Activated T-helper 1 cell treated with anti-CD3 and anti-CD28 coated beads, Interleukin-12 subunit alpha, Interleukin-12 subunit beta, Interleukin-2, Interleukin-4 antibody, amounts not matched to agents 30 ng/mL and 10 ng/mL and 1 ng/mL, durations not matched to agents 14 hours and 24 hours and 36 hours (primary cell): ENCODE data around the gene TH. TPM values are rescaled to one million over a fixed set of nuclear protein-coding genes. Genes with fewer than 3 reads are reported as not detected.
"Not testable (repeated sequence)": the region's sequence is repeated elsewhere in the genome, so short reads cannot be mapped to it uniquely, and the experiment has no call there.

Experiments
- DNase-seq: peaks from one replicate; pipeline ENCODE4 v3.0.0; 2021; ENCODE audit warnings: low spot score
- H3K27ac Mint-ChIP-seq: one replicate; pipeline ENCODE4 v1.8.0; 2021; ENCODE audit warnings: mild to moderate bottlenecking, mixed read lengths
- H3K27me3 Mint-ChIP-seq: one replicate; pipeline ENCODE4 v1.8.0; 2022; ENCODE audit warnings: mild to moderate bottlenecking, moderate library complexity, mixed read lengths; ENCODE audit not compliant: insufficient read depth
- H3K36me3 Mint-ChIP-seq: one replicate; pipeline ENCODE4 v1.8.0; 2021; ENCODE audit warnings: low read depth, mixed read lengths
- H3K4me1 Mint-ChIP-seq: one replicate; pipeline ENCODE4 v1.8.0; 2021; ENCODE audit warnings: low read depth, mixed read lengths
- H3K4me3 Mint-ChIP-seq: one replicate; pipeline ENCODE4 v1.8.0; 2021; ENCODE audit warnings: mild to moderate bottlenecking, moderate library complexity, mixed read lengths
- H3K9me3 Mint-ChIP-seq: one replicate; pipeline ENCODE4 v1.8.0; 2021; ENCODE audit warnings: mixed read lengths
- intact Hi-C: fragments of 100-400 bp; cut with micrococcal nuclease; formaldehyde crosslinking; loops from one replicate; pipeline ENCODE4 v1.15.1; 2024
- total RNA-seq: library from RNA; stranded (reverse); gene quantifications from 2 replicates; pipeline ENCODE4 v1.2.3, GENCODE V29; 2022

The TH gene
- total RNA-seq, 1 donor from 2014 or later: not detected

DNA sequence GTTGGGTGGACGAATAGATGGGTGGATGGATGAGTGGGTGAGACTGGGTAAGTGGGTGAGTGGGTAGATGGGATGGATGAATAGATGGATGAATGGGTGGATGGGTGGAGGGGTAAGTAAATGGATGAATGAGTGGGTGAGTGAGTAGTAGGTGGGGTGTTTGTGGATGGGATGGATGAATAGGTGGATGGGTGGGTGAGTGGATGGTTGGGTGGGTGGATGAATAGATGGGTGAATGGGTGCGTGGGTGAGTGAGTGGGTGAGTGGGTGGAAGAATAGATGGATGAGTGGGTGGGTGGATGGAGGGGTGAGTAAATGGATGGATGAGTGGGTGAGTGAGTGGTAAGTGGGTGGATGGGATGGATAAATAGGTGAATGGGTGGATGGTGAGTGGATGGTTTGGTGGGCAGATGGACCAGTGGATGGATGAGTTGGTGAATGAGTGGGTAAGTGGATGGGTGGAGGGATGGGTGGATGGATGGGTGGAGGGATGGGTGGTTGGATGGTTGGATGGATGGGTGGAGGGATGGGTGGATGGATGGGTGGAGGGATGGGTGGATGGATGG lies 45.0 kb downstream of the TH start:
- no peak for DNase-seq
- H3K27me3 Mint-ChIP-seq: peaks cover 3% of the 10 kb centered on the region
- no peaks in the 10 kb centered on the region for H3K36me3 Mint-ChIP-seq
- H3K9me3 Mint-ChIP-seq: peaks cover 9% of the 10 kb centered on the region
- H3K27ac Mint-ChIP-seq: no peak overlapping the region
- intact Hi-C loops: no loop called here
- H3K4me1 Mint-ChIP-seq: no peaks in the 10 kb centered on the region
- no peak overlapping the region for H3K4me3 Mint-ChIP-seq

DNA sequence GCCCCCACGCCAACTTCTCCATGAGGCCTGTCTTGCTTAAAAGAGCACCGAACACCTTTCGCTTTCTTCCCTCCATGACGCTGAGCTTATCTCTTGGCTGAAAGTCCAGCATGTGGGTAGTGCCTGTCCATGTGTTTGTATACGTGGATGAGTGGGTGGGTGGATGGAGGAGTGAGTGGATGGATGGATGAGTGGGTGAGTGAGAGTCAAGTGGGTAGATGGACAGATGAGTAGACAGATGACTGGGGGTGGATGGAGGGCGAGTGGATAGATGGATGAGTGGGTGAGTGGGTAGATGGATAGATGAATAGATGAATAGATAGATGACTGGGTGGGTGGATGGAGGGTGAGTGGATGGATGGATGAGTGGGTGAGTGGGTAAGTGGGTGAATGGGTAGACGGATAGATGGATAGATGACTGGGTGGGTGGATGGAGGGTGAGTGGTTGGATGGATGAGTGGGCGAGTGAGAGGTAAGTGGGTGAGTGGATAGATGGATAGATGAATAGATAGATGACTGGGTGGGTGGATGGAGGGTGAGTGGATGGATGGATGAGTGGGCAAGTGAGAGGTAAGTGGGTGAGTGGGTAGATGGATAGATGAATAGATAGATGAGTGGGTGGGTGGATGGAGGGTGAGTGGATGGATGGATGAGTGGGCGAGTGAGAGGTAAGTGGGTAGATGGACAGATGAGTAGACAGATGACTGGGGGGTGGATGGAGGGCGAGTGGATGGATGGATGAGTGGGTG lies 46.7 kb downstream of the TH start:
- H3K36me3 Mint-ChIP-seq, intact Hi-C loops, H3K4me1 Mint-ChIP-seq, H3K27ac Mint-ChIP-seq, H3K4me3 Mint-ChIP-seq, DNase-seq, H3K9me3 Mint-ChIP-seq, H3K27me3 Mint-ChIP-seq: not testable (repeated sequence)

DNA sequence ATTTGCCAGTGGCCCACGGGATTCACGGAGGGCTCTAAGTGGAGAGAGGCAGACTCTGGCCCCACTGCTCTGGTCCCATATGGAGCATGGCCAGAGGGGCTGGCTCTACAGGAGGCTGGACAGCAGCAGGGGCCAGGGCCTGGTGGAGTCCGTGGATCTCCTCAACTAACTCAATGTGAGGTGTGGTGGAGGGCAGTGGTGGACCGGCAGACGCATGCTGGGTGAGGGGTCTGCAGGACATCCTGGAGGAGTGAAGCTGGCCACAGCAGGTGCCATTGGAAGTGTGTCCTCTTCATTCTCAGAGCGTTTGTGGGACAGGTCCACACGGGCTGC lies 48.0 kb downstream of the TH start:
- Mint-ChIP-seq H3K27me3 (no peaks in the 10 kb centered on the region), H3K4me3 (no peak overlapping the region), H3K9me3 (peaks cover 5% of the 10 kb centered on the region), H3K27ac (no peak overlapping the region), H3K36me3 (no peaks in the 10 kb centered on the region), H3K4me1 (no peaks in the 10 kb centered on the region)
- DNase-seq: no peak
- intact Hi-C loops: no loop called here

GRCh38 chr11:2122907-2123627 lies 48.5 kb downstream of the TH start:
- DNase-seq: no peak
- intact Hi-C loops: no loop called here
- H3K27me3 Mint-ChIP-seq: no peaks in the 10 kb centered on the region
- H3K36me3 Mint-ChIP-seq: no peaks in the 10 kb centered on the region
- H3K4me3 Mint-ChIP-seq: no peak overlapping the region
- peaks cover 5% of the 10 kb centered on the region for H3K9me3 Mint-ChIP-seq
- H3K4me1 Mint-ChIP-seq: no peaks in the 10 kb centered on the region
- H3K27ac Mint-ChIP-seq: no peak overlapping the region

- intact Hi-C loops: no loop called here
- Mint-ChIP-seq H3K36me3 (no peaks in the 10 kb centered on the region), H3K4me3 (no peak overlapping the region), H3K27ac (no peak overlapping the region), H3K9me3 (peaks cover 5% of the 10 kb centered on the region), H3K27me3 (no peaks in the 10 kb centered on the region), H3K4me1 (no peaks in the 10 kb centered on the region)
- DNase-seq: no peak
Measured at GRCh38 chr11:2122222-2122906, 49.3 kb downstream of the TH start.

DNA sequence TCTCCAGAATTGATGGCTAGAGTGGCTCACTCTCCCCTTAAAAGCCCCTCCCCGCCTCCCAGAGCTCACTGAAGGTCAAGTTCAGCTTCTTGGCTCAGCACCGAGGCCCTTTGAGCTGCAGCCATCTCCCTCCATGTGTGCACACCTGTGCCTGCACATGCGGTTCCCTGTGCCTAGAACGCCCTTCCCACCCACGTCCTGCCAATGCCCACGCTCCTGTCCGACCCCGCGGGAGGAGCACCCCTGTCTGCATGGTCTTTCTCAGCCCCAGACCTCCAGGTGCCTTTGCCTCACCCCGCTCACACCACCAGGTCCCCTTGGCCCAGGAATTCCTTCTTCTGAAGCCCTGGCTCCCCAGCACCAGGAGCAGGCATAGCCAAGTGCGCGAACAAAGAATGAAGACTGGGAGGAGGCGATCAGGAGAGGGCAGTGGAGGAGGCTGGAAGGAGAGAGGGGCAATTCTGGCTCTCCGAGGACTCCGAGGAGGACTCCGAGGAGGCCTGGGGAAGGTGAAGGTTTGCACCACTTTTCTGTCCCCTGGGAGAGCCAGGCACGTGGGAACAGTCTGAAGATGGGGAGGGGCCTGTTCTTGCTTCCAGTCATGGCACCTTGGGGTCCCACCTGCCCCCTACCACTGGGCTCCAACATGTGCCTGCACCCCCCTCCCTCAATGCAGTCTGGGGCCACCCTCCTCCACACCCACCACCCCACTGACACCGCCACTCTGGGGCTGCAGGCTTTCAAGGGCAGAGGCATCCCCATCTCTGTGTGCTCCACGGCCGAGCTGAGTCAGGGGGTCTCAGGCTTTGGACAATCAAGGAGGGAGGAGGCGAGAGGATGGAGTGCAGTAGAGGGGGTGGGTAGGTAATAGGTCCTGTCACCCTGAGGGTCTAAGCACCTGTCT lies 50.1 kb downstream of the TH start:
- intact Hi-C loops: no loop called here
- Mint-ChIP-seq H3K27me3 (peaks cover under 1% of the 10 kb centered on the region), H3K4me3 (no peak overlapping the region), H3K4me1 (no peaks in the 10 kb centered on the region), H3K27ac (no peak overlapping the region), H3K36me3 (no peaks in the 10 kb centered on the region), H3K9me3 (peaks cover 5% of the 10 kb centered on the region)
- no peak for DNase-seq

- Mint-ChIP-seq H3K4me3 (no peak overlapping the region), H3K27me3 (peaks cover 4% of the 10 kb centered on the region), H3K36me3 (no peaks in the 10 kb centered on the region), H3K4me1 (no peaks in the 10 kb centered on the region), H3K9me3 (peaks cover 5% of the 10 kb centered on the region), H3K27ac (no peak overlapping the region)
- DNase-seq: no peak
- intact Hi-C loops: no loop called here
Measured at GRCh38 chr11:2120359-2121100, 51.1 kb downstream of the TH start.

- no peak for DNase-seq
- H3K4me3 Mint-ChIP-seq: no peak overlapping the region
- intact Hi-C loops: no loop called here
- H3K36me3 Mint-ChIP-seq: no peaks in the 10 kb centered on the region
- no peaks in the 10 kb centered on the region for H3K9me3 Mint-ChIP-seq
- H3K27me3 Mint-ChIP-seq: peaks cover 4% of the 10 kb centered on the region
- no peak overlapping the region for H3K27ac Mint-ChIP-seq
- no peaks in the 10 kb centered on the region for H3K4me1 Mint-ChIP-seq
Measured at GRCh38 chr11:2118677-2119076, 52.9 kb downstream of the TH start.

DNA sequence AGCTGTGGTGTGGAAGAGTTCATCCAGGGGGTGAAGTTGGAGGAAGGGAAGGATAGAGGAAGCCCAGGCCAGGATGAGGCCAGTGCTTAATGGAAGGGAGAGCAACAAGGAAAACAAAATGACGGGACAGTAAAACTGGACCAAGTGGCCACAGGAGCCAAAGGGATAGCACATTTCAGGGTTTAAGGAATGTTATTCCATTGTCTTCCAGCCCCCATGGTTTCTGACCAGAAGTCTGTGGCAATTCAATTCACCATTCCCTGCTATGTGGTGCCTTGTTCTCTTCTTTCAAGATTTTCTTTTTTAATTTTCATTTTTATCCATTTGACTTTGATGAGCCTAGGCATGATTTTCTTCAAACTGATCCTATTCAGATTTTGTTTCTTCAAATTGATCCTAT lies 54.9 kb downstream of the TH start:
- intact Hi-C loops: no loop called here
- Mint-ChIP-seq H3K27me3 (peaks cover 4% of the 10 kb centered on the region), H3K4me1 (no peaks in the 10 kb centered on the region), H3K4me3 (no peak overlapping the region), H3K36me3 (no peaks in the 10 kb centered on the region), H3K27ac (no peak overlapping the region), H3K9me3 (no peaks in the 10 kb centered on the region)
- DNase-seq: no peak

- Mint-ChIP-seq H3K4me3 (no peak overlapping the region), H3K4me1 (no peaks in the 10 kb centered on the region), H3K36me3 (no peaks in the 10 kb centered on the region), H3K9me3 (no peaks in the 10 kb centered on the region), H3K27me3 (peaks cover 4% of the 10 kb centered on the region), H3K27ac (no peak overlapping the region)
- DNase-seq: no peak
- intact Hi-C loops: no loop called here
Measured at GRCh38 chr11:2115308-2115707, 56.3 kb downstream of the TH start.

- no peak for DNase-seq
- Mint-ChIP-seq H3K36me3 (no peaks in the 10 kb centered on the region), H3K9me3 (no peaks in the 10 kb centered on the region), H3K4me1 (no peaks in the 10 kb centered on the region), H3K27me3 (peaks cover 6% of the 10 kb centered on the region), H3K27ac (no peak overlapping the region), H3K4me3 (no peak overlapping the region)
- intact Hi-C loops: no loop called here
Measured at GRCh38 chr11:2114430-2115241, 57.0 kb downstream of the TH start.
